Measurements from ENCODE around the gene KRTAP4-16. TPM values are rescaled to one million over a fixed set of nuclear protein-coding genes. Genes with fewer than 3 reads are reported as not detected.

The KRTAP4-16 gene
- total RNA-seq, 1 experiment from 2014 or later = not detected

- no peak for TF ChIP-seq EGR1 (IDR thresholded peaks at IDR 0.05; ENCODE audit: low read depth)
- TF ChIP-seq SRF (IDR thresholded peaks at IDR 0.05; ENCODE audit: low read depth) = no peak
- TF ChIP-seq FOSL1 (IDR thresholded peaks at IDR 0.05; ENCODE audit: low read depth) = no peak
- TF ChIP-seq CBX3 (IDR thresholded peaks at IDR 0.05; ENCODE audit: low read depth) = no peak
- no peak for TF ChIP-seq JUND (IDR thresholded peaks at IDR 0.05)
- no peak for TF ChIP-seq MAX (IDR thresholded peaks at IDR 0.05)
- TF ChIP-seq, protein P1, sequence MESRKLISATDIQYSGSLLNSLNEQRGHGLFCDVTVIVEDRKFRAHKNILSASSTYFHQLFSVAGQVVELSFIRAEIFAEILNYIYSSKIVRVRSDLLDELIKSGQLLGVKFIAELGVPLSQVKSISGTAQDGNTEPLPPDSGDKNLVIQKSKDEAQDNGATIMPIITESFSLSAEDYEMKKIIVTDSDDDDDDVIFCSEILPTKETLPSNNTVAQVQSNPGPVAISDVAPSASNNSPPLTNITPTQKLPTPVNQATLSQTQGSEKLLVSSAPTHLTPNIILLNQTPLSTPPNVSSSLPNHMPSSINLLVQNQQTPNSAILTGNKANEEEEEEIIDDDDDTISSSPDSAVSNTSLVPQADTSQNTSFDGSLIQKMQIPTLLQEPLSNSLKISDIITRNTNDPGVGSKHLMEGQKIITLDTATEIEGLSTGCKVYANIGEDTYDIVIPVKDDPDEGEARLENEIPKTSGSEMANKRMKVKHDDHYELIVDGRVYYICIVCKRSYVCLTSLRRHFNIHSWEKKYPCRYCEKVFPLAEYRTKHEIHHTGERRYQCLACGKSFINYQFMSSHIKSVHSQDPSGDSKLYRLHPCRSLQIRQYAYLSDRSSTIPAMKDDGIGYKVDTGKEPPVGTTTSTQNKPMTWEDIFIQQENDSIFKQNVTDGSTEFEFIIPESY (IDR thresholded peaks at IDR 0.05; ENCODE audit: extremely low read depth, insufficient replicate concordance, low read length) = no peak
- no peak for TF ChIP-seq SIN3A (IDR thresholded peaks at IDR 0.05; ENCODE audit: low read depth)
- no peak for TF ChIP-seq EZH2 (IDR thresholded peaks at IDR 0.05)
- TF ChIP-seq EZH2phosphoT487 (IDR thresholded peaks at IDR 0.05; ENCODE audit: borderline replicate concordance) = no peak
- no peak for TF ChIP-seq RAD21 (IDR thresholded peaks at IDR 0.05; ENCODE audit: low read depth)
Observed at GRCh38 chr17:41063449-41063848, 38.6 kb downstream of the KRTAP4-16 start (continued).

GRCh38 chr17:41061964-41062363, 40.0 kb downstream of the KRTAP4-16 start:
- Histone ChIP-seq H3K9me2 (ENCODE audit: insufficient read depth) (no peaks in the 10 kb centered on the region), H2AFZ (ENCODE audit: low read depth, low read length, poor library complexity, severe bottlenecking) (no peak overlapping the region), H3K9me3 (ENCODE audit: control insufficient read depth in 1 of 2, insufficient read depth in 1 of 2, low read depth in 1 of 2, low read length in 2 of 2) (peaks cover 0 to 8% of the 10 kb centered on the region in 2 experiments; a peak in 1 of 4 replicates), H4K20me1 (ENCODE audit: insufficient read depth) (no peaks in the 10 kb centered on the region), H3K27ac (ENCODE audit: low read depth, low read length) (peak overlapping the region; percentile 85), H3K27me3 (ENCODE audit: insufficient read depth, low read length) (no peaks in the 10 kb centered on the region), H3K9ac (ENCODE audit: low read length) (0 out of 2 replicates have a peak overlapping the region, but pooled peaks have one; percentile 10), H3K4me1 (ENCODE audit: control insufficient read depth in 1 of 2, insufficient read depth in 2 of 2, low read length in 2 of 2) (peaks cover 48 to 75% of the 10 kb centered on the region in 2 experiments), H3K4me3 (replicated peaks in 1 of 2; ENCODE audit: low read depth in 1 of 2, low read length in 2 of 2) (no peak overlapping the region), H3K4me2 (ENCODE audit: low read length) (no peak overlapping the region), H3K36me3 (ENCODE audit: control insufficient read depth in 1 of 2, insufficient read depth in 2 of 2, low read length in 2 of 2) (peaks cover 0 to 7% of the 10 kb centered on the region in 2 experiments; a peak in 1 of 4 replicates), H3K79me2 (ENCODE audit: insufficient read depth, low read length) (no peaks in the 10 kb centered on the region)
- ATAC-seq (no peak), DNase-seq (ENCODE audit: low read depth, low spot score) (no peak)
- ChIA-PET CTCF (no interaction called here), RAD21 (ENCODE audit: low non-redundant PET in 1 of 2, low total read pairs in 2 of 2, uncharacterized antibody in 2 of 2, unreplicated experiment in 2 of 2) (no interaction called here), POLR2A (no interaction called here)
- no TSS peak for BruUV-seq (replicated peaks)
- intact Hi-C loops (cut with micrococcal nuclease) = no loop called here
- no peak for TF ChIP-seq ELF1 (IDR thresholded peaks at IDR 0.05; ENCODE audit: borderline replicate concordance, low read depth)
- no peak for TF ChIP-seq POLR2AphosphoS5 (IDR thresholded peaks at IDR 0.05; ENCODE audit: low read depth, low read length)
- TF ChIP-seq EGR1 (IDR thresholded peaks at IDR 0.05; ENCODE audit: low read depth) = no peak
- TF ChIP-seq, protein P1 (IDR thresholded peaks at IDR 0.05; ENCODE audit: extremely low read depth, insufficient replicate concordance, low read length) = no peak
- TF ChIP-seq, protein P2, sequence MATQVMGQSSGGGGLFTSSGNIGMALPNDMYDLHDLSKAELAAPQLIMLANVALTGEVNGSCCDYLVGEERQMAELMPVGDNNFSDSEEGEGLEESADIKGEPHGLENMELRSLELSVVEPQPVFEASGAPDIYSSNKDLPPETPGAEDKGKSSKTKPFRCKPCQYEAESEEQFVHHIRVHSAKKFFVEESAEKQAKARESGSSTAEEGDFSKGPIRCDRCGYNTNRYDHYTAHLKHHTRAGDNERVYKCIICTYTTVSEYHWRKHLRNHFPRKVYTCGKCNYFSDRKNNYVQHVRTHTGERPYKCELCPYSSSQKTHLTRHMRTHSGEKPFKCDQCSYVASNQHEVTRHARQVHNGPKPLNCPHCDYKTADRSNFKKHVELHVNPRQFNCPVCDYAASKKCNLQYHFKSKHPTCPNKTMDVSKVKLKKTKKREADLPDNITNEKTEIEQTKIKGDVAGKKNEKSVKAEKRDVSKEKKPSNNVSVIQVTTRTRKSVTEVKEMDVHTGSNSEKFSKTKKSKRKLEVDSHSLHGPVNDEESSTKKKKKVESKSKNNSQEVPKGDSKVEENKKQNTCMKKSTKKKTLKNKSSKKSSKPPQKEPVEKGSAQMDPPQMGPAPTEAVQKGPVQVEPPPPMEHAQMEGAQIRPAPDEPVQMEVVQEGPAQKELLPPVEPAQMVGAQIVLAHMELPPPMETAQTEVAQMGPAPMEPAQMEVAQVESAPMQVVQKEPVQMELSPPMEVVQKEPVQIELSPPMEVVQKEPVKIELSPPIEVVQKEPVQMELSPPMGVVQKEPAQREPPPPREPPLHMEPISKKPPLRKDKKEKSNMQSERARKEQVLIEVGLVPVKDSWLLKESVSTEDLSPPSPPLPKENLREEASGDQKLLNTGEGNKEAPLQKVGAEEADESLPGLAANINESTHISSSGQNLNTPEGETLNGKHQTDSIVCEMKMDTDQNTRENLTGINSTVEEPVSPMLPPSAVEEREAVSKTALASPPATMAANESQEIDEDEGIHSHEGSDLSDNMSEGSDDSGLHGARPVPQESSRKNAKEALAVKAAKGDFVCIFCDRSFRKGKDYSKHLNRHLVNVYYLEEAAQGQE (IDR thresholded peaks at IDR 0.05; ENCODE audit: low read depth) = no peak
- TF ChIP-seq CEBPB (IDR thresholded peaks at IDR 0.05; ENCODE audit: low read depth) = no peak
- 0 out of 2 replicates have a peak, but pooled peaks have one; percentile 19 for TF ChIP-seq CBX3 (IDR thresholded peaks at IDR 0.05; ENCODE audit: low read depth)
- 0 out of 2 replicates have a peak, but pooled peaks have one; percentile 9 for TF ChIP-seq JUND (IDR thresholded peaks at IDR 0.05)
- TF ChIP-seq, protein P3, sequence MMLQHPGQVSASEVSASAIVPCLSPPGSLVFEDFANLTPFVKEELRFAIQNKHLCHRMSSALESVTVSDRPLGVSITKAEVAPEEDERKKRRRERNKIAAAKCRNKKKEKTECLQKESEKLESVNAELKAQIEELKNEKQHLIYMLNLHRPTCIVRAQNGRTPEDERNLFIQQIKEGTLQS (IDR thresholded peaks at IDR 0.05) = no peak
- TF ChIP-seq RAD21 (IDR thresholded peaks at IDR 0.05; ENCODE audit: low read depth) = no peak
- peak; percentile 21; the same call in 1 of the 2 replicates for TF ChIP-seq SP1 (IDR thresholded peaks at IDR 0.05; ENCODE audit: low read depth)
- no peak for TF ChIP-seq YY1 (IDR thresholded peaks at IDR 0.05; ENCODE audit: extremely low read depth, insufficient replicate concordance, low read depth, low read length)
